ENCODE results near the gene ELAVL3. TPM values are rescaled to one million over a fixed set of nuclear protein-coding genes. Genes with fewer than 3 reads are reported as not detected.

The ELAVL3 gene
- total and polyA plus RNA-seq, 2 donors (not counting 3 experiments of a cell fraction or from before 2014, with no cell fraction given), result not detected

DNA sequence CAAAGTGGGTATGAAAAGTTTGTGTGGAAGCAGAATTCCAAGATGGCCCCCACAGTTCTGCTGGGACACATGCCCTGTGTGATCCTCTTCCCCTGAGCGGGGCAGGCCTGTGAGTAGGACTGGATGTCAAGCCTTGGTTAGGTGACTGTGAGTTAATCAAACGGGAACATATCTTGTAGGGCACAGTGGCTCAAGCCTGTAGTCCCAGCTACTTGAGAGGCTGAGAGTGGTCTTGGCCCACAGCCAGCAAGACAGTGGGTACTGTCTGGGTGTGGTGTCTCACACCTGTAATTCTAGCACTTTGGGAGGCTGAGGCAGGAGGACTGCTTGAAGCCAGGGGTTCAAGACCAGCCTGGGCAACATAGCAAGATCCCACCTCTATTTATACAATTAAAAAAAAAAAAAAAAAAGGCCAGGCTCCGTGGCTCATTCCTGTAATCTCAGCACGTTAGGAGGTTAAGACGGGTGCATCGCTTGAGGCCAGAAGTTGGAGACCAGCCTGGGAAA is 18.4 kb upstream of the ELAVL3 start:
- peaks cover 3 to 9% of the 10 kb centered on the region in 2 experiments for H3K36me3 ChIP-seq (ENCODE audit: control insufficient read depth in 2 of 2, extremely low read depth in 1 of 2, insufficient read depth in 2 of 2, low read length in 2 of 2)
- BruUV-seq (replicated peaks), result no TSS peak
- H3K4me1 ChIP-seq (ENCODE audit: control insufficient read depth, extremely low read depth, insufficient read depth, low read length), result no peaks in the 10 kb centered on the region
- ChIA-PET POLR2A (no interaction called here), CTCF (no interaction called here)
- H3K4me2 ChIP-seq (ENCODE audit: insufficient read depth, low read length), result no peak overlapping the region
- H3K4me3 ChIP-seq (replicated peaks in 1 of 3; ENCODE audit: insufficient read depth in 1 of 3, low read depth in 1 of 3, low read length in 3 of 3), result no peak overlapping the region
- no peak overlapping the region for H3K27ac ChIP-seq (ENCODE audit: insufficient read depth, low read depth, low read length)
- no peak overlapping the region for H3K9ac ChIP-seq (replicated peaks; ENCODE audit: extremely low read depth, insufficient read depth, low read length)
- no peak for FAIRE-seq
- TF ChIP-seq FOS (IDR thresholded peaks at IDR 0.05; ENCODE audit: borderline replicate concordance, insufficient read depth, low read length) (no peak), CTCF (IDR thresholded peaks at IDR 0.05; ENCODE audit: extremely low read depth in 1 of 2, insufficient read depth in 1 of 2, low read depth in 1 of 2, low read length in 2 of 2) (no peak), JUN (IDR thresholded peaks at IDR 0.05; ENCODE audit: borderline replicate concordance, insufficient read depth, insufficient read length, low read depth) (no peak), MYC (IDR thresholded peaks at IDR 0.05; ENCODE audit: low read depth, low read length) (no peak), EZH2 (IDR thresholded peaks at IDR 0.05; ENCODE audit: borderline replicate concordance, low read depth, low read length, severe bottlenecking) (no peak), POLR2AphosphoS5 (IDR thresholded peaks at IDR 0.05; ENCODE audit: insufficient read depth, low read depth, low read length) (no peak), GATA2 (IDR thresholded peaks at IDR 0.05; ENCODE audit: insufficient read depth, insufficient read length, low read depth, low read length) (no peak), POLR2A (IDR thresholded peaks at IDR 0.05; ENCODE audit: low read depth, low read length) (no peak)
- TF ChIP-seq, protein P1, sequence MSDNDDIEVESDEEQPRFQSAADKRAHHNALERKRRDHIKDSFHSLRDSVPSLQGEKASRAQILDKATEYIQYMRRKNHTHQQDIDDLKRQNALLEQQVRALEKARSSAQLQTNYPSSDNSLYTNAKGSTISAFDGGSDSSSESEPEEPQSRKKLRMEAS (IDR thresholded peaks at IDR 0.05; ENCODE audit: insufficient read depth, insufficient read length), result no peak
- H4K20me1 ChIP-seq (replicated peaks; ENCODE audit: control insufficient read depth, extremely low read depth, insufficient read depth, low read length), result no peaks in the 10 kb centered on the region
- H3K9me1 ChIP-seq (replicated peaks; ENCODE audit: control insufficient read depth, extremely low read depth, insufficient read depth, low read length), result no peaks in the 10 kb centered on the region
- no peaks in the 10 kb centered on the region for H3K9me3 ChIP-seq (replicated peaks; ENCODE audit: control insufficient read depth, insufficient read depth, low read length)
- dilution Hi-C loops (cut with MboI; ENCODE audit: extremely low pct_ligation_motif_present, low sequenced_read_pairs) (no loop called here), intact Hi-C loops (cut with micrococcal nuclease) (loop anchor here (5.0 kb wide), 1 partner anchor 38 kb away; the partner anchor contains the start of gene CNN1)
- no peaks in the 10 kb centered on the region for H3K27me3 ChIP-seq (ENCODE audit: control insufficient read depth in 2 of 2, insufficient read depth in 2 of 2, low read length in 2 of 2)
- no peaks in the 10 kb centered on the region for H3K79me2 ChIP-seq (ENCODE audit: control insufficient read depth, insufficient read depth, low read length)
- no peak for DNase-seq (ENCODE audit: low read depth, low spot score)
- H2AFZ ChIP-seq (ENCODE audit: low read depth, low read length), result no peak overlapping the region

Data from endothelial cell of umbilical vein (primary cell).